Panc1 (cell line): ENCODE data around the gene TERB1. TPM values are rescaled to one million over a fixed set of nuclear protein-coding genes. Genes with fewer than 3 reads are reported as not detected.

Experiments used
- ATAC-seq: fragments of 200-7000 bp; cut with Tn5 transposase; 2 replicates; pipeline ENCODE4 v1.9.1; 2020; ENCODE audit warnings: mild to moderate bottlenecking, moderate library complexity
- BruUV-seq: library from RNA; stranded (reverse); fragments of 400-500 nt; replicated peaks from 2 replicates; lab custom pipeline; 2021; lab: Mats Ljungman, UMichigan
- CTCF ChIA-PET: fragments of 300-600 bp; sonication (Branson Sonifier 250); formaldehyde crosslinking; loops from one replicate; lab custom pipeline; 2022; ENCODE audit warnings: antibody characterized with exemption; lab: Charles Lee
- POLR2A ChIA-PET: fragments of 300-600 bp; sonication (Branson Sonifier 250); formaldehyde crosslinking; loops from one replicate; lab custom pipeline; 2022; ENCODE audit warnings: antibody characterized with exemption; lab: Charles Lee
- DNase-seq: peaks from one replicate; pipeline ENCODE4 v3.0.0-alpha.2; 2010; ENCODE audit warnings: low read depth, low spot score
- H3K27ac ChIP-seq: 2 replicates; pipeline ENCODE4 v1.5.1; 2011; ENCODE audit warnings: mild to moderate bottlenecking, low read length, inconsistent platforms
- H3K27me3 ChIP-seq: fragments of 200-500 bp; sonication (Bioruptor generic); 2 replicates; pipeline ENCODE4 v1.6.0; 2014; ENCODE audit warnings: low read length, inconsistent platforms; ENCODE audit not compliant: control insufficient read depth, insufficient read depth
- H3K36me3 ChIP-seq: fragments of 200-500 bp; sonication (Bioruptor generic); 2 replicates; pipeline ENCODE4 v1.5.1; 2014; ENCODE audit warnings: inconsistent platforms, mild to moderate bottlenecking, low read length, moderate library complexity; ENCODE audit not compliant: control insufficient read depth, insufficient read depth
- H3K4me1 ChIP-seq: 2 replicates; pipeline ENCODE4 v1.5.1; 2011; ENCODE audit warnings: inconsistent platforms, mild to moderate bottlenecking, low read length, moderate library complexity; ENCODE audit not compliant: control insufficient read depth, insufficient read depth
- H3K4me3 ChIP-seq, 2 experiments: 2 replicates each; pipeline ENCODE4 v1.5.1; 2011 to 2012; ENCODE audit warnings: low read depth in 2 of 2, low read length in 2 of 2, mild to moderate bottlenecking in 2 of 2, inconsistent platforms in 1 of 2, moderate library complexity in 1 of 2
- H3K9me3 ChIP-seq: fragments of 200-500 bp; sonication (Bioruptor generic); 2 replicates; pipeline ENCODE4 v1.5.1; 2014; ENCODE audit warnings: low read depth, mild to moderate bottlenecking, inconsistent platforms, low read length, moderate library complexity; ENCODE audit not compliant: control insufficient read depth, insufficient read depth
- POLR2AphosphoS5 ChIP-seq: IDR thresholded peaks from 2 replicates; pipeline ENCODE4 v1.6.1; 2012; ENCODE audit warnings: mild to moderate bottlenecking, low read depth, low read length, moderate library complexity
- SIN3A ChIP-seq: IDR thresholded peaks from 2 replicates; pipeline ENCODE4 v1.6.1; 2012; ENCODE audit warnings: low read depth, mild to moderate bottlenecking, low read length, moderate library complexity, borderline replicate concordance; ENCODE audit not compliant: insufficient read depth
- TCF7L2 ChIP-seq: IDR thresholded peaks from 2 replicates; pipeline ENCODE4 v1.6.1; 2011; ENCODE audit warnings: mild to moderate bottlenecking, low read depth, low read length, inconsistent platforms
- in situ Hi-C: cut with HindIII; loops from 2 replicates; pipeline ENCODE4 v1.10.0; 2016; ENCODE audit warnings: low sequenced_read_pairs, low pct_unique_long_range_greater_than_20kb
- intact Hi-C: fragments of 100-400 bp; cut with micrococcal nuclease; formaldehyde crosslinking; loops from one replicate; pipeline ENCODE4 v1.10.0; 2022; ENCODE audit not compliant: unreplicated experiment
- total RNA-seq: library from RNA; stranded (reverse); gene quantifications from one replicate; pipeline ENCODE4 v1.2.1, GENCODE V29; 2021; ENCODE audit not compliant: unreplicated experiment
- TF ChIP-seq, protein P1 (sequence below), 2 experiments: IDR thresholded peaks; 2 replicates each; pipeline ENCODE4 v1.6.1; 2011 to 2012; ENCODE audit warnings: low read depth in 2 of 2, control low read depth in 1 of 2, low read length in 1 of 2, mild to moderate bottlenecking in 1 of 2, moderate library complexity in 1 of 2; ENCODE audit not compliant: insufficient read depth in 1 of 2
- TF ChIP-seq, protein P2 (sequence below): fragments of 450-650 bp; IDR thresholded peaks from 2 replicates; pipeline ENCODE4 v1.5.1; 2017; ENCODE audit warnings: mild to moderate bottlenecking

The TERB1 gene
- total RNA-seq, 1 experiment from 2014 or later = not detected

DNA sequence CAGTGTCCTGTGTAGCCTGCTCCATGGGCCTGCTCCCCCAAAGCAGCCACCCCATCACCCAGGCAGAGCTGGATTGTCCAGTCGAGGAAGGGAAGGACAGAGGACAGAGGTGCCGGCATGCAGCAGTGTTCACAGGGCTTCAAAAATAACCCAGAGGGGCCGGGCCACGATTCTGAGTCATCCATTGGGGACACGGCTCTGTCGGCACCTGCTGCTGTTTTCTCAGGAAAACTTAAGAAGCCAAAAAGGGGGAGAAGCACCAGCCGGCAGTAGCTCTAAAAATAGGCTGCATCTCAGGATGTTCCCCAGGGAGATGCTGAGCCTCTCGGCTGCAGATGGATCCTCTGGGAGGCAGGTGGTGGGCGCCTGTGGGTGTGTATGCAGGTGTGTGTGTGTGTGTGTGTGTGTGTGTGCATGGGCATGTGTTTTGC is 44.4 kb upstream of the TERB1 start:
- Histone ChIP-seq H3K4me3 (no peak overlapping the region), H3K4me1 (no peaks in the 10 kb centered on the region), H3K9me3 (no peaks in the 10 kb centered on the region), H3K27ac (no peak overlapping the region), H3K36me3 (no peaks in the 10 kb centered on the region), H3K27me3 (no peaks in the 10 kb centered on the region; the same call in 1 of the 2 replicates)
- BruUV-seq = no TSS peak
- intact Hi-C loops (no loop called here), in situ Hi-C loops (no loop called here)
- ATAC-seq = no peak
- no peak for DNase-seq
- TF ChIP-seq POLR2AphosphoS5 = no peak
- no peak for TF ChIP-seq TCF7L2
- TF ChIP-seq, protein P1, sequence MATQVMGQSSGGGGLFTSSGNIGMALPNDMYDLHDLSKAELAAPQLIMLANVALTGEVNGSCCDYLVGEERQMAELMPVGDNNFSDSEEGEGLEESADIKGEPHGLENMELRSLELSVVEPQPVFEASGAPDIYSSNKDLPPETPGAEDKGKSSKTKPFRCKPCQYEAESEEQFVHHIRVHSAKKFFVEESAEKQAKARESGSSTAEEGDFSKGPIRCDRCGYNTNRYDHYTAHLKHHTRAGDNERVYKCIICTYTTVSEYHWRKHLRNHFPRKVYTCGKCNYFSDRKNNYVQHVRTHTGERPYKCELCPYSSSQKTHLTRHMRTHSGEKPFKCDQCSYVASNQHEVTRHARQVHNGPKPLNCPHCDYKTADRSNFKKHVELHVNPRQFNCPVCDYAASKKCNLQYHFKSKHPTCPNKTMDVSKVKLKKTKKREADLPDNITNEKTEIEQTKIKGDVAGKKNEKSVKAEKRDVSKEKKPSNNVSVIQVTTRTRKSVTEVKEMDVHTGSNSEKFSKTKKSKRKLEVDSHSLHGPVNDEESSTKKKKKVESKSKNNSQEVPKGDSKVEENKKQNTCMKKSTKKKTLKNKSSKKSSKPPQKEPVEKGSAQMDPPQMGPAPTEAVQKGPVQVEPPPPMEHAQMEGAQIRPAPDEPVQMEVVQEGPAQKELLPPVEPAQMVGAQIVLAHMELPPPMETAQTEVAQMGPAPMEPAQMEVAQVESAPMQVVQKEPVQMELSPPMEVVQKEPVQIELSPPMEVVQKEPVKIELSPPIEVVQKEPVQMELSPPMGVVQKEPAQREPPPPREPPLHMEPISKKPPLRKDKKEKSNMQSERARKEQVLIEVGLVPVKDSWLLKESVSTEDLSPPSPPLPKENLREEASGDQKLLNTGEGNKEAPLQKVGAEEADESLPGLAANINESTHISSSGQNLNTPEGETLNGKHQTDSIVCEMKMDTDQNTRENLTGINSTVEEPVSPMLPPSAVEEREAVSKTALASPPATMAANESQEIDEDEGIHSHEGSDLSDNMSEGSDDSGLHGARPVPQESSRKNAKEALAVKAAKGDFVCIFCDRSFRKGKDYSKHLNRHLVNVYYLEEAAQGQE (IDR thresholded peaks at IDR 0.05; ENCODE audit: insufficient read depth in 1 of 2, low read depth in 2 of 2, low read length in 1 of 2) = no peak
- no peak for TF ChIP-seq SIN3A
- TF ChIP-seq, protein P2, sequence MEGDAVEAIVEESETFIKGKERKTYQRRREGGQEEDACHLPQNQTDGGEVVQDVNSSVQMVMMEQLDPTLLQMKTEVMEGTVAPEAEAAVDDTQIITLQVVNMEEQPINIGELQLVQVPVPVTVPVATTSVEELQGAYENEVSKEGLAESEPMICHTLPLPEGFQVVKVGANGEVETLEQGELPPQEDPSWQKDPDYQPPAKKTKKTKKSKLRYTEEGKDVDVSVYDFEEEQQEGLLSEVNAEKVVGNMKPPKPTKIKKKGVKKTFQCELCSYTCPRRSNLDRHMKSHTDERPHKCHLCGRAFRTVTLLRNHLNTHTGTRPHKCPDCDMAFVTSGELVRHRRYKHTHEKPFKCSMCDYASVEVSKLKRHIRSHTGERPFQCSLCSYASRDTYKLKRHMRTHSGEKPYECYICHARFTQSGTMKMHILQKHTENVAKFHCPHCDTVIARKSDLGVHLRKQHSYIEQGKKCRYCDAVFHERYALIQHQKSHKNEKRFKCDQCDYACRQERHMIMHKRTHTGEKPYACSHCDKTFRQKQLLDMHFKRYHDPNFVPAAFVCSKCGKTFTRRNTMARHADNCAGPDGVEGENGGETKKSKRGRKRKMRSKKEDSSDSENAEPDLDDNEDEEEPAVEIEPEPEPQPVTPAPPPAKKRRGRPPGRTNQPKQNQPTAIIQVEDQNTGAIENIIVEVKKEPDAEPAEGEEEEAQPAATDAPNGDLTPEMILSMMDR = no peak
- ChIA-PET POLR2A (no interaction called here), CTCF (no interaction called here)

DNA sequence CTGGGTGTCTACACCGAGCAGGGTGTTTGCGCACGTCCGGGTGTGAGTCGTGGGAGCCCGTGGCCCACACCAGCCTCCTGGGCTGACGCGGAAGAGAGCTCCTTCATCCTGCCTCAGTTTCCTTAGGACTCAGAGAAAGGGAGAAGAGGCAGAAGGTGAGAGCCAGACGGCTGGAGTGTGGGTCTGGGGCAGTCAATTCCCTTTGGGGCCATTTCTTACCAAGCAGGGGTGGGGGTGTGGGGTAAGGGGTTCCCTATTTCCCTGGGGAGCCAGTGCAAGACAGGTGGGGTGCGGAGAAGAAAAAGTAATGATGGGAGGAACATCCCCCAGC is 43.7 kb upstream of the TERB1 start:
- BruUV-seq = no TSS peak
- no peak for DNase-seq
- H3K4me1 ChIP-seq = no peaks in the 10 kb centered on the region
- CTCF ChIA-PET = no interaction called here
- intact Hi-C loops = no loop called here
- POLR2A ChIA-PET = no interaction called here
- TF ChIP-seq POLR2AphosphoS5 = no peak
- TF ChIP-seq SIN3A = no peak
- TF ChIP-seq, protein P2 = no peak
- no peak for TF ChIP-seq TCF7L2
- TF ChIP-seq, protein P1 (IDR thresholded peaks at IDR 0.05; ENCODE audit: insufficient read depth in 1 of 2, low read depth in 2 of 2, low read length in 1 of 2) = no peak
- H3K4me3 ChIP-seq = peak overlapping the region; percentile 37 to 41
- no peaks in the 10 kb centered on the region for H3K36me3 ChIP-seq
- no peaks in the 10 kb centered on the region; the same call in 1 of the 2 replicates for H3K27me3 ChIP-seq
- H3K27ac ChIP-seq = no peak overlapping the region
- in situ Hi-C loops = no loop called here
- no peak for ATAC-seq
- no peaks in the 10 kb centered on the region for H3K9me3 ChIP-seq
